Left kidney (tissue), 2 donors: Measurements from ENCODE around the gene PTPRB. TPM values are rescaled to one million over a fixed set of nuclear protein-coding genes. Genes with fewer than 3 reads are reported as not detected.
"Not testable (repeated sequence)": the region's sequence is repeated elsewhere in the genome, so short reads cannot be mapped to it uniquely, and the experiment has no call there.

Experiments
- DNase-seq: peaks from one replicate; pipeline ENCODE4 v3.0.0-alpha.2; 2013
- polyA plus RNA-seq: library from polyadenylated mRNA; unstranded; fragments of 120-200 nt; gene quantifications from one replicate; pipeline ENCODE4 v1.2.1, GENCODE V29; 2013; ENCODE audit not compliant: insufficient read length

Gene PTPRB
- polyA plus RNA-seq, 1 donor: 17.9 TPM

- no peak for DNase-seq
These were observed 96.2 kb downstream of the PTPRB start for GRCh38 chr12:70540996-70541395.

GRCh38 chr12:70536650-70537049 lies 100.6 kb downstream of the PTPRB start:
- DNase-seq: no peak

- DNase-seq: no peak
These were observed 101.3 kb downstream of the PTPRB start for GRCh38 chr12:70535896-70536374.

GRCh38 chr12:70534466-70534865 lies 102.8 kb downstream of the PTPRB start:
- DNase-seq: no peak

- no peak for DNase-seq
These were observed 107.6 kb downstream of the PTPRB start for GRCh38 chr12:70529647-70530046.

- DNase-seq: no peak
These were observed 116.4 kb downstream of the PTPRB start for GRCh38 chr12:70520847-70521246.

- DNase-seq: no peak
These were observed 123.8 kb downstream of the PTPRB start for GRCh38 chr12:70513426-70513825.

- no peak for DNase-seq
These were observed 129.1 kb downstream of the PTPRB start for GRCh38 chr12:70508178-70508577.

GRCh38 chr12:70507442-70507841 lies 129.8 kb downstream of the PTPRB start:
- no peak for DNase-seq

- DNase-seq: no peak
These were observed 139.7 kb downstream of the PTPRB start for GRCh38 chr12:70497508-70497907.

- DNase-seq: not testable (repeated sequence)
These were observed 144.3 kb downstream of the PTPRB start for GRCh38 chr12:70492904-70493303.

GRCh38 chr12:70490928-70491327 lies 146.3 kb downstream of the PTPRB start:
- not testable (repeated sequence) for DNase-seq

- no peak for DNase-seq
These were observed 149.8 kb downstream of the PTPRB start for GRCh38 chr12:70487440-70487839.

GRCh38 chr12:70486588-70486987 lies 150.6 kb downstream of the PTPRB start:
- no peak for DNase-seq

GRCh38 chr12:70485704-70486103 lies 151.5 kb downstream of the PTPRB start:
- DNase-seq: no peak

GRCh38 chr12:70484464-70484863 lies 152.8 kb downstream of the PTPRB start:
- no peak for DNase-seq

- DNase-seq: no peak
These were observed 154.5 kb downstream of the PTPRB start for GRCh38 chr12:70482764-70483163.

GRCh38 chr12:70469221-70469820 lies 167.9 kb downstream of the PTPRB start:
- no peak for DNase-seq

GRCh38 chr12:70468741-70469140 lies 168.5 kb downstream of the PTPRB start:
- DNase-seq: no peak

GRCh38 chr12:70467918-70468733 lies 169.1 kb downstream of the PTPRB start:
- no peak for DNase-seq

- no peak for DNase-seq
These were observed 169.8 kb downstream of the PTPRB start for GRCh38 chr12:70467476-70467875.

GRCh38 chr12:70466753-70467152 lies 170.5 kb downstream of the PTPRB start:
- no peak for DNase-seq
